ENCODE measurements around the gene SLC10A6. TPM values are rescaled to one million over a fixed set of nuclear protein-coding genes. Genes with fewer than 3 reads are reported as not detected.
A peak's percentile ranks its signal among the peaks of the same experiment; 100 is the strongest.

The SLC10A6 gene
- total RNA-seq, 6 experiments from 2014 or later = 0.28 to 0.73 (median 0.57) TPM

DNA sequence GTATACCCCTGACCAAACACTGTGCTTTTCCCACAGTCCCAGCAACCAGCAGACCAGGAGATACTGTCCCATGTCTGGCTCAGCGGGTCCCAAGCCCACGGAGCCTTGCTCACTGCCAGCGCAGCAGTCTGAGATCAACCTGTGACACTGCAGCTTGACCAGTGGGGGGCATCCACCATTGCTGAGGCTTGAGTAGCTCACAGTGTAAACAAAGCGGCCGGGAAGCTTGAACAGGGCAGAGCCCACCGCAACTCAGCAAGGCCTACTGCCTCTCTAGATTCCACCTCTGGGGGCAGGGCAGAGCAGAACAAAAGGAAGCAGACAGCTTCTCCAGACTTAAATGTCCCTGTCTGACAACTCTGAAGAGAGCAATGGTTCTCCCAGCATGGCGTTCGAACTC, 58.1 kb downstream of the SLC10A6 start:
- H3K27me3 Mint-ChIP-seq (ENCODE audit: insufficient read depth) = peaks cover 7% of the 10 kb centered on the region

DNA sequence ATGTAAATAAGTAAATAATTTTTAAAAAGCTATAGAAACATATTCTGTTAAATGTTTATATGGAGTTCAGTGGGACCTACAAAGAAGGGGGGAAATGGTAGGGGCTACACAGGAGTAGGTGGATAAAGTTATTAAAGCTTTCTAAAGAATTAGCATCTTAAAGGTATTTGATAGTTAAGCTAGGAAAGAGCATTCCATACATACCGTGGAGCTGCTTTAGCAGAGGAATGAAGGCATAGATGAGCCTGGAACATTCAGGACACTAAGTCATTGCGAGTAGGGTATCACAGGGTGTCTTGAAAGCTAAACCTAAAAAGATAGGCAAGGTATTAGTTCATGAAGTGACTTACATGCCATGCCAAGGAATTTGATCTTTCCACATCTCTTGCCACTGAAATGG, 60.4 kb downstream of the SLC10A6 start:
- Mint-ChIP-seq H3K27ac (no peak overlapping the region), H3K36me3 (ENCODE audit: low read depth) (peaks cover 61% of the 10 kb centered on the region), H3K9me3 (peaks cover 9% of the 10 kb centered on the region), H3K4me1 (ENCODE audit: low read depth) (peaks cover 7% of the 10 kb centered on the region; the same call in 1 of the 2 replicates), H3K4me3 (no peak overlapping the region), H3K27me3 (ENCODE audit: insufficient read depth) (peaks cover 3% of the 10 kb centered on the region; the same call in 1 of the 2 replicates)
- no peak for DNase-seq
- TF ChIP-seq, protein P1, sequence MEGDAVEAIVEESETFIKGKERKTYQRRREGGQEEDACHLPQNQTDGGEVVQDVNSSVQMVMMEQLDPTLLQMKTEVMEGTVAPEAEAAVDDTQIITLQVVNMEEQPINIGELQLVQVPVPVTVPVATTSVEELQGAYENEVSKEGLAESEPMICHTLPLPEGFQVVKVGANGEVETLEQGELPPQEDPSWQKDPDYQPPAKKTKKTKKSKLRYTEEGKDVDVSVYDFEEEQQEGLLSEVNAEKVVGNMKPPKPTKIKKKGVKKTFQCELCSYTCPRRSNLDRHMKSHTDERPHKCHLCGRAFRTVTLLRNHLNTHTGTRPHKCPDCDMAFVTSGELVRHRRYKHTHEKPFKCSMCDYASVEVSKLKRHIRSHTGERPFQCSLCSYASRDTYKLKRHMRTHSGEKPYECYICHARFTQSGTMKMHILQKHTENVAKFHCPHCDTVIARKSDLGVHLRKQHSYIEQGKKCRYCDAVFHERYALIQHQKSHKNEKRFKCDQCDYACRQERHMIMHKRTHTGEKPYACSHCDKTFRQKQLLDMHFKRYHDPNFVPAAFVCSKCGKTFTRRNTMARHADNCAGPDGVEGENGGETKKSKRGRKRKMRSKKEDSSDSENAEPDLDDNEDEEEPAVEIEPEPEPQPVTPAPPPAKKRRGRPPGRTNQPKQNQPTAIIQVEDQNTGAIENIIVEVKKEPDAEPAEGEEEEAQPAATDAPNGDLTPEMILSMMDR (IDR thresholded peaks at IDR 0.05) = no peak

More for the DNA sequence above, 58.1 kb downstream of the SLC10A6 start:
- peaks cover 7% of the 10 kb centered on the region; the same call in 1 of the 2 replicates for H3K4me1 Mint-ChIP-seq (ENCODE audit: low read depth)
- H3K9me3 Mint-ChIP-seq = peaks cover 23% of the 10 kb centered on the region
- TF ChIP-seq, protein P1 (IDR thresholded peaks at IDR 0.05) = peak; percentile 48
- H3K4me3 Mint-ChIP-seq = no peak overlapping the region
- no peak for DNase-seq
- peaks cover 66% of the 10 kb centered on the region for H3K36me3 Mint-ChIP-seq (ENCODE audit: low read depth)
- H3K27ac Mint-ChIP-seq = no peak overlapping the region

DNA sequence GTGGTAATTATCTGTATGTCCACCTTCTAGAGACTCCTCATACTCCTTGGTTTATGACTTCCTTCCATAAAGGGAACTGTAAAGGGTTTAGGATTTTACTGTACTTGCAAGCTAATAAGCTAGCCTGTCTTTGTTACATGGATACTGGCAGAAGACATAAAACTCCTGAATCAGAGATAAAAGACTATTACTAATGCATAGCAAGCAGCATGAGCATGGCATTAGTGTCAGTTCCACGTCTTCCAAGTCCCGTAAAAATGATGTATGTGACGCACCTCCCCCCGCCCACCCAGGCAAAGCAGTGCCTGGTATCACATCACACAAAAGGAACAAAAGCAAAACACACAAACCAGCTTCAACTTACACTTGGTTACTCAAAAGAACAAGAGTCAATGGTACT, 71.0 kb downstream of the SLC10A6 start:
- Mint-ChIP-seq H3K36me3 (ENCODE audit: low read depth) (peaks cover 37% of the 10 kb centered on the region), H3K27ac (no peak overlapping the region), H3K9me3 (no peaks in the 10 kb centered on the region), H3K27me3 (ENCODE audit: insufficient read depth) (no peaks in the 10 kb centered on the region; the same call in 1 of the 2 replicates), H3K4me3 (no peak overlapping the region), H3K4me1 (ENCODE audit: low read depth) (peaks cover 11% of the 10 kb centered on the region)
- TF ChIP-seq, protein P1 (IDR thresholded peaks at IDR 0.05) = no peak
- no peak for DNase-seq

DNA sequence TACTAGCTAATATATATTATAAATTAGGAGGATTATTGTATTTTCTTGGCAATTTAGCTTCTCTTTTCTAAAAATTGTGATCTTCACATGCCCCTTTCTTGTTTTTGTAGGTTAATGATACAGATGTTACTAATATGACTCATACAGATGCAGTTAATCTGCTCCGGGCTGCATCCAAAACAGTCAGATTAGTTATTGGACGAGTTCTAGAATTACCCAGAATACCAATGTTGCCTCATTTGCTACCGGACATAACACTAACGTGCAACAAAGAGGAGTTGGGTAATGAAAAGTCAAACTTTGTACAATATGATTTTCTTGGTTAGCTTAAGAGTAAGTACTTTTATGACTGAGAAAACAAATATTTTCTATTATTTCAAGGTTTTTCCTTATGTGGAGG, 74.1 kb downstream of the SLC10A6 start:
- no peak for DNase-seq
- Mint-ChIP-seq H3K4me1 (ENCODE audit: low read depth) (no peaks in the 10 kb centered on the region; the same call in 1 of the 2 replicates), H3K27ac (no peak overlapping the region), H3K27me3 (ENCODE audit: insufficient read depth) (no peaks in the 10 kb centered on the region; the same call in 1 of the 2 replicates), H3K36me3 (ENCODE audit: low read depth) (peaks cover 33% of the 10 kb centered on the region), H3K4me3 (no peak overlapping the region), H3K9me3 (no peaks in the 10 kb centered on the region)
- TF ChIP-seq, protein P1 (IDR thresholded peaks at IDR 0.05) = no peak

Other genes starting within 250 kb of the SLC10A6 start
- 1 to 10 TPM in 5 of 6 experiments, under 1 TPM in 1; 0.66 to 2.5 (median 1.5) TPM for gene C4orf36, start 43.0 kb upstream of the SLC10A6 start, total RNA-seq (2021; fragmentation: NEBNext Ultra II Directional; extraction: Animal tissue kit (Norgen Biotek cat#: 25700))
- gene AFF1, start 85.6 kb upstream of the SLC10A6 start, total RNA-seq (2021; fragmentation: NEBNext Ultra II Directional; extraction: Animal tissue kit (Norgen Biotek cat#: 25700)) = 10 to 100 TPM; 28.3 to 43.6 (median 32.8) TPM

Data from HFFc6 (cell line).